GM12878 (cell line): Measurements from ENCODE around the gene TSSK2. TPM values are rescaled to one million over a fixed set of nuclear protein-coding genes. Genes with fewer than 3 reads are reported as not detected.

Source experiments
- ATAC-seq: fragments of 200-7000 bp; cut with Tn5 transposase; 3 replicates; pipeline ENCODE4 v1.9.1; 2020; ENCODE audit warnings: mild to moderate bottlenecking, moderate library complexity
- BruUV-seq: library from RNA; stranded (reverse); fragments of 400-500 nt; replicated peaks from 2 replicates; lab custom pipeline; 2021; lab: Mats Ljungman, UMichigan
- CTCF ChIA-PET: fragments of 300-600 bp; sonication (Branson Sonifier 250); formaldehyde crosslinking; extraction: SDS; loops from one replicate; lab custom pipeline; 2021; ENCODE audit warnings: inconsistent platforms; lab: Yijun Ruan, JAX
- POLR2A ChIA-PET: fragments of 350-600 bp; formaldehyde crosslinking; extraction: SDS; loops from one replicate; lab custom pipeline; 2021; ENCODE audit warnings: inconsistent platforms; lab: Charles Lee
- RAD21 ChIA-PET: fragments of 300-600 bp; sonication (Branson Sonifier 250); formaldehyde crosslinking; loops from one replicate; lab custom pipeline; 2023; ENCODE audit warnings: antibody characterized with exemption; ENCODE audit not compliant: unreplicated experiment; lab: Charles Lee
- SMC1A ChIA-PET: fragments of 300-600 bp; sonication (Branson Sonifier 250); formaldehyde crosslinking; loops from one replicate; lab custom pipeline; 2023; ENCODE audit not compliant: unreplicated experiment, uncharacterized antibody; lab: Charles Lee
- DNase-seq: peaks from one replicate; pipeline ENCODE4 v3.0.0-alpha.2; 2011; ENCODE audit warnings: low read depth, low spot score
- FAIRE-seq: peaks from 3 replicates; lab custom pipeline; 2011; peaks lifted over from hg19 to GRCh38; lab: Jason Lieb, UNC
- H2AFZ ChIP-seq: 2 replicates; pipeline ENCODE4 v1.6.0; 2011; ENCODE audit warnings: low read depth, low read length, control low read depth; ENCODE audit not compliant: control insufficient read depth
- H3K27ac ChIP-seq: 2 replicates; pipeline ENCODE4 v1.5.1; 2011; ENCODE audit warnings: control low read depth; ENCODE audit not compliant: control insufficient read depth, insufficient read depth
- H3K27me3 ChIP-seq, 2 experiments: replicated peaks in 1 of 2; 2 replicates each; pipeline versions ENCODE4 v1.6.0 to v1.6.1; 2011; ENCODE audit warnings: low read length in 1 of 2; ENCODE audit not compliant: control insufficient read depth in 2 of 2, insufficient read depth in 2 of 2
- H3K36me3 ChIP-seq, 2 experiments: 2 replicates each; pipeline ENCODE4 v1.5.1; 2011; ENCODE audit warnings: low read length in 1 of 2; ENCODE audit not compliant: control insufficient read depth in 2 of 2, insufficient read depth in 2 of 2
- H3K4me1 ChIP-seq: 2 replicates; pipeline ENCODE4 v1.6.1; 2011; ENCODE audit warnings: mild to moderate bottlenecking, low read length, moderate library complexity, mixed read lengths; ENCODE audit not compliant: control insufficient read depth, insufficient read depth
- H3K4me2 ChIP-seq: 2 replicates; pipeline ENCODE4 v1.6.0; 2011; ENCODE audit warnings: control low read depth; ENCODE audit not compliant: control insufficient read depth, insufficient read depth
- H3K4me3 ChIP-seq: fragments of 200-600 bp; sonication (generic); 2 replicates; pipeline ENCODE4 v1.5.1; 2016
- H3K79me2 ChIP-seq: 2 replicates; pipeline ENCODE4 v1.6.0; 2011; ENCODE audit warnings: low read length; ENCODE audit not compliant: control insufficient read depth, insufficient read depth
- H3K9ac ChIP-seq: 2 replicates; pipeline ENCODE4 v1.8.0; 2011; ENCODE audit warnings: low read length, control low read depth, mixed read lengths; ENCODE audit not compliant: control insufficient read depth, insufficient read depth
- H3K9me3 ChIP-seq: replicated peaks from 3 replicates; pipeline ENCODE4 v1.5.1; 2011; ENCODE audit warnings: mild to moderate bottlenecking, low read length; ENCODE audit not compliant: control insufficient read depth, insufficient read depth
- H4K20me1 ChIP-seq: 2 replicates; pipeline ENCODE4 v1.6.0; 2011; ENCODE audit not compliant: control insufficient read depth, insufficient read depth
- BHLHE40 ChIP-seq, 2 experiments: fragments of 450-650 bp in 1 of 2; IDR thresholded peaks; 2 replicates each; pipeline ENCODE4 v1.6.1; 2011 to 2017; ENCODE audit warnings: low read depth in 2 of 2, borderline replicate concordance in 1 of 2, improper control_type of control experiment in 1 of 2, low read length in 1 of 2, mild to moderate bottlenecking in 1 of 2
- CTCF ChIP-seq, 3 experiments: IDR thresholded peaks in 2 of 3; conservative IDR thresholded peaks in 1 of 3; 2 replicates each; pipeline ENCODE4 v1.5.1; 2011; ENCODE audit warnings: low read depth in 3 of 3, low read length in 3 of 3, mild to moderate bottlenecking in 3 of 3, control low read depth in 2 of 3, moderate library complexity in 2 of 3, inconsistent platforms in 1 of 3, mixed read lengths in 1 of 3; ENCODE audit not compliant: control insufficient read depth in 2 of 3, insufficient read depth in 1 of 3; ENCODE audit errors: extremely low read depth in 1 of 3
- E2F4 ChIP-seq: IDR thresholded peaks from 2 replicates; pipeline ENCODE4 v1.6.1; 2012; ENCODE audit warnings: low read depth, low read length, improper control_type of control experiment
- EP300 ChIP-seq, 2 experiments: fragments of 150-350 bp in 1 of 2; IDR thresholded peaks; 2 replicates each; pipeline ENCODE4 v1.6.1; 2011 to 2012; ENCODE audit warnings: low read depth in 2 of 2, low read length in 2 of 2, borderline replicate concordance in 1 of 2, improper control_type of control experiment in 1 of 2, inconsistent platforms in 1 of 2; ENCODE audit not compliant: control insufficient read depth in 1 of 2
- PAX5 ChIP-seq: IDR thresholded peaks from 2 replicates; pipeline ENCODE4 v1.6.1; 2011; ENCODE audit warnings: low read depth, low read length, borderline replicate concordance
- TARDBP ChIP-seq: IDR thresholded peaks from 2 replicates; pipeline ENCODE4 v1.6.1; 2016; ENCODE audit warnings: borderline replicate concordance
- WGBS: methylation state at CpG from one replicate; pipeline ENCODE4 v1.1.6; 2016; ENCODE audit warnings: low lambda C conversion rate; ENCODE audit not compliant: insufficient replicate concordance, insufficient coverage; ENCODE audit errors: missing lambda C conversion rate; 5-methylcytosine and 5-hydroxymethylcytosine counted together
- in situ Hi-C: fragments of 300-500 bp; cut with MboI; formaldehyde crosslinking; loops from 9 replicates; pipeline ENCODE4 v1.14.3; 2018; ENCODE audit warnings: mixed read lengths
- intact Hi-C: fragments of 100-400 bp; cut with micrococcal nuclease; formaldehyde crosslinking; loops from one replicate; pipeline ENCODE4 v1.14.2; 2022; ENCODE audit not compliant: unreplicated experiment
- polyA plus RNA-seq, 11 experiments: library from polyadenylated mRNA; depleted of rRNA in 4 of 11; unstranded in 6 of 11; stranded (reverse) in 5 of 11; fragments of >200 nt; fragmentation: Nextera tagmentation in 4 of 11; fragmentation: Illumina TruSeq in 1 of 11; extraction: Ambion mirVana in 4 of 11; extraction: Trizol in 1 of 11; gene quantifications; 1 replicate in 1 of 11; 2 replicates in 10 of 11; pipeline versions ENCODE4 v1.2.1 to v1.2.3, GENCODE V29; 2011 to 2016; ENCODE audit warnings: inconsistent platforms in 2 of 11, missing spikeins in 2 of 11, low read depth in 1 of 11
- total RNA-seq, 4 experiments: library from RNA; depleted of rRNA in 3 of 4; stranded (reverse); fragments of >200 nt in 3 of 4; fragmentation: Illumina TruSeq in 1 of 4; extraction: Trizol in 1 of 4; gene quantifications; 2 replicates each; pipeline versions ENCODE4 v1.2.1 to v1.2.3, GENCODE V29; 2013 to 2021

The TSSK2 gene
- total and polyA plus RNA-seq, 10 of the 15 experiments (the other 5 are each of a cell fraction or from before 2014, with no cell fraction given), result 0.03 to 0.17 TPM; not detected in 8

- POLR2A ChIA-PET, result no interaction called here
- H3K79me2 ChIP-seq, result no peaks in the 10 kb centered on the region
- no peak for ATAC-seq
- peaks cover 5 to 18% of the 10 kb centered on the region in 2 experiments for H3K27me3 ChIP-seq
- H3K36me3 ChIP-seq, result no peaks in the 10 kb centered on the region
- no peaks in the 10 kb centered on the region for H4K20me1 ChIP-seq
- H3K4me3 ChIP-seq, result no peak within 1 kb of the TSS
- in situ Hi-C loops (no loop called here), intact Hi-C loops (no loop called here)
- WGBS, result 17% methylated on average over 39 of the region's 59 CpGs
- CTCF ChIA-PET, result no interaction called here
- BruUV-seq, result no TSS peak
- DNase-seq, result no peak
- H3K27ac ChIP-seq, result no peak within 1 kb of the TSS
- no peaks in the 10 kb centered on the region for H3K4me1 ChIP-seq
- no peak for FAIRE-seq
- H3K9ac ChIP-seq, result no peak within 1 kb of the TSS
- H3K4me2 ChIP-seq, result no peak within 1 kb of the TSS
- RAD21 ChIA-PET, result no interaction called here
- no peak within 1 kb of the TSS for H2AFZ ChIP-seq
- SMC1A ChIA-PET, result no interaction called here
- TF ChIP-seq EP300 (IDR thresholded peaks at IDR 0.05; ENCODE audit: borderline replicate concordance in 1 of 2, control insufficient read depth in 1 of 2, low read depth in 2 of 2, low read length in 2 of 2), result no peak
- TF ChIP-seq CTCF (IDR thresholded peaks at IDR 0.05 in 2 of 3, conservative IDR thresholded peaks at IDR 0.05 in 1 of 3; ENCODE audit: control insufficient read depth in 2 of 3, extremely low read depth in 1 of 3, insufficient read depth in 1 of 3, low read depth in 3 of 3, low read length in 3 of 3), result no peak
- no peak for TF ChIP-seq TARDBP
- no peak for TF ChIP-seq PAX5
- no peak for TF ChIP-seq BHLHE40 (IDR thresholded peaks at IDR 0.05; ENCODE audit: borderline replicate concordance in 1 of 2, low read depth in 2 of 2, low read length in 1 of 2)
- TF ChIP-seq E2F4, result no peak
- no peaks in the 10 kb centered on the region for H3K9me3 ChIP-seq
Observed at GRCh38 chr22:19149991-19150390, 18.9 kb downstream of the TSSK2 start, which contains the start of gene GSC2. GSC2 (minus strand) TSS chr22:19150292; CDS start chr22:19150283, 9 bp downstream.
